NT2/D1 (cell line): ENCODE measurements around the gene PFN4.

Source experiments
- SUZ12 ChIP-seq: IDR thresholded peaks from 2 replicates; pipeline ENCODE4 v1.6.1; 2011; ENCODE audit not compliant: insufficient read length, insufficient read depth; ENCODE audit errors: extremely low read depth
- YY1 ChIP-seq: IDR thresholded peaks from 2 replicates; pipeline ENCODE4 v1.6.1; 2011; ENCODE audit not compliant: insufficient read length, insufficient read depth
- ZNF274 ChIP-seq: IDR thresholded peaks from 2 replicates; pipeline ENCODE4 v1.6.1; 2011; ENCODE audit warnings: mild to moderate bottlenecking, low read depth, low read length

DNA sequence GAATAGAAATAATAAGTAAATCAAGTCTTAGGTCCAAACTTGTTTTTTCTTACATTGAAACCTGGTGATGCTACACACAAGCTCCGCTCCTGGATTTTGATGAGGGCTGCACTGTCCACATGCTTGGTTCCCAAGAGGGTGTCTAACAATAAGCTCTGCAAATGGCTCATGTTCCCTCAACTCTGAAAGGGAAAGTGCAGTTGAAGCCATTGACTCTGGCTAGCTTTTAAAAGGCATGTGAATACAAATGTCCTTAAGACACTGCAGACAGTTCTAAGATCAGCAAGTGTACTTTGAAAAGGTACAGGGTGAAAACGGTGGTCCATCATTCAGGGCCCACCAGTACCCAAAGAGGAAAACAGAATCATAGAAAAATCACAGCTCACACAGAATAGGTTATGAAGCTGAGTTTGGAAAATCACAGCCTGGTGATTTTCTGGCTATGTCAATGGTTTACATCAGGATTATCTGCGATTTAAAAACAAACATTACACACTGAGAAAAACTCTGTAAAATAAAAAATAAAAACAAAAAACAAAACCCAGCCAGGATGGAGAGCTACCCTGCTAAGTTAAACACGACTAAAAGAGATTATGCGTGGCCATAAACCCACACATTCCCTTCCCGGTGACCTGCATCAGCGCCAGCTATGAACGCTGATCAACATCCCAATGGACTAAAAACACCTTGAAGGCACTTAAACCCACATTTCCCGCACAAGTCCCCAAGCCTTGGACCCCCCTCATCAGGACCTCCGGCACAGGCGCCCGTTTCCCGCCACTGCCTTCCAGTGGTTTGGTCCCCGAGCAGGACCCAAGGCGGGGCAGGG lies 554 bp downstream of the PFN4 start:
- TF ChIP-seq ZNF274, result no peak
- TF ChIP-seq SUZ12, result no peak
- TF ChIP-seq YY1, result no peak
